Astrocyte (in vitro differentiated cells and primary cell): ENCODE results near the gene COPS4.

Experiments
- CTCF ChIP-seq: IDR thresholded peaks from 2 replicates; pipeline ENCODE4 v1.5.1; 2011; ENCODE audit warnings: low read depth, mild to moderate bottlenecking, inconsistent platforms, low read length, moderate library complexity; ENCODE audit not compliant: insufficient read depth
- EZH2 ChIP-seq: IDR thresholded peaks from 2 replicates; pipeline ENCODE4 v1.6.1; 2012; ENCODE audit warnings: mild to moderate bottlenecking, low read length, inconsistent platforms; ENCODE audit not compliant: insufficient read depth

DNA sequence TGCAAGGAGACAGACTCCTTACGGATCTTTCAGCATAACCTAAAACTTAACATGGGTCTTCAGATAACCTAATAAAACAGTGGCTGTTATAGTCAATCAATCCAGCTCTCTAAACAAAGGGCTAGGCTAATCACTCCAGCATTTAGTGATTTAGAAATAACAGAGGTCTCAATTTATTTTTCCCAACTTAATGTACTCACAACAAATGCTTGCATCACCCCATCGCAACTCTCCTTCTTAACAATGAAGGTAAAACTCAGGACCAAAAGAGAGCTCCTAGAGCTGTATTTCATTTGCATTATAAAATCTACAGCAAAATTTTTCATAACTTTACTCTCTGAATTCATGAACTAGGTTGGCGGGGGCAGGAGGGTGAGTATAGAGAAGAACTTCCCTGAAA, 25.5 kb upstream of the COPS4 start:
- no peak for TF ChIP-seq CTCF
- TF ChIP-seq EZH2, result no peak
